Smooth muscle cell (in vitro differentiated cells): ENCODE results near the gene TIMP1. TPM values are rescaled to one million over a fixed set of nuclear protein-coding genes. Genes with fewer than 3 reads are reported as not detected.

Source experiments
- DNase-seq: peaks from one replicate; lab custom pipeline; 2025; ENCODE audit not compliant: unreplicated experiment; lab: John Stamatoyannopoulos, UW
- H2AFZ ChIP-seq: fragments of 200-600 bp; sonication (generic); 2 replicates; pipeline ENCODE4 v1.6.0; 2016; ENCODE audit warnings: antibody characterized with exemption, low read depth, mild to moderate bottlenecking
- H3F3A ChIP-seq: fragments of 200-600 bp; sonication (generic); 2 replicates; pipeline ENCODE4 v1.6.0; 2017; ENCODE audit warnings: antibody characterized with exemption, low read depth
- H3K27ac ChIP-seq: fragments of 200-600 bp; sonication (generic); 2 replicates; pipeline ENCODE4 v1.5.1; 2016; ENCODE audit warnings: low read depth, mild to moderate bottlenecking
- H3K27me3 ChIP-seq: fragments of 200-600 bp; sonication (generic); 2 replicates; pipeline ENCODE4 v1.6.1; 2016; ENCODE audit warnings: low read depth, mild to moderate bottlenecking
- H3K36me3 ChIP-seq: fragments of 200-600 bp; sonication (generic); 2 replicates; pipeline ENCODE4 v1.5.1; 2016; ENCODE audit warnings: low read depth
- H3K4me1 ChIP-seq: fragments of 200-600 bp; sonication (generic); 2 replicates; pipeline ENCODE4 v1.5.1; 2016; ENCODE audit warnings: low read depth
- H3K4me2 ChIP-seq: fragments of 200-600 bp; sonication (generic); 2 replicates; pipeline ENCODE4 v1.6.0; 2016; ENCODE audit warnings: mild to moderate bottlenecking
- H3K4me3 ChIP-seq: fragments of 200-600 bp; sonication (generic); 2 replicates; pipeline ENCODE4 v1.5.1; 2016; ENCODE audit warnings: mild to moderate bottlenecking
- H3K79me2 ChIP-seq: fragments of 200-600 bp; sonication (generic); 2 replicates; pipeline ENCODE4 v1.6.0; 2016; ENCODE audit warnings: low read depth, mild to moderate bottlenecking
- H3K9ac ChIP-seq: fragments of 200-600 bp; sonication (generic); 2 replicates; pipeline ENCODE4 v1.6.0; 2016; ENCODE audit warnings: low read depth
- H3K9me3 ChIP-seq: fragments of 200-600 bp; sonication (generic); replicated peaks from 2 replicates; pipeline ENCODE4 v1.5.1; 2016; ENCODE audit warnings: low read depth
- H4K20me1 ChIP-seq: fragments of 200-600 bp; sonication (generic); 2 replicates; pipeline ENCODE4 v1.6.0; 2016; ENCODE audit warnings: low read depth
- whole genome bisulfite sequencing: methylation state at CpG from one replicate; pipeline ENCODE4 v1.1.7; 2016; ENCODE audit warnings: low lambda C conversion rate; 5-methylcytosine and 5-hydroxymethylcytosine counted together
- polyA plus RNA-seq: library from polyadenylated mRNA; unstranded; fragments of >200 nt; fragmentation: Nextera tagmentation; extraction: Ambion mirVana; gene quantifications from 2 replicates; pipeline ENCODE4 v1.2.1, GENCODE V29; 2016
- total RNA-seq: library from RNA; depleted of rRNA; stranded (reverse); fragments of >200 nt; gene quantifications from 2 replicates; pipeline ENCODE4 v1.2.3, GENCODE V29; 2014
- TF ChIP-seq, protein P1 (sequence below): fragments of 200-600 bp; sonication (generic); IDR thresholded peaks from 2 replicates; pipeline ENCODE4 v1.5.1; 2017; ENCODE audit warnings: borderline replicate concordance, mild to moderate bottlenecking, antibody characterized with exemption; ENCODE audit not compliant: insufficient read depth, poor library complexity, severe bottlenecking

TIMP1 gene
- total and polyA plus RNA-seq, 2 experiments from 2014 or later = 3,796 to 15,830 TPM

DNA sequence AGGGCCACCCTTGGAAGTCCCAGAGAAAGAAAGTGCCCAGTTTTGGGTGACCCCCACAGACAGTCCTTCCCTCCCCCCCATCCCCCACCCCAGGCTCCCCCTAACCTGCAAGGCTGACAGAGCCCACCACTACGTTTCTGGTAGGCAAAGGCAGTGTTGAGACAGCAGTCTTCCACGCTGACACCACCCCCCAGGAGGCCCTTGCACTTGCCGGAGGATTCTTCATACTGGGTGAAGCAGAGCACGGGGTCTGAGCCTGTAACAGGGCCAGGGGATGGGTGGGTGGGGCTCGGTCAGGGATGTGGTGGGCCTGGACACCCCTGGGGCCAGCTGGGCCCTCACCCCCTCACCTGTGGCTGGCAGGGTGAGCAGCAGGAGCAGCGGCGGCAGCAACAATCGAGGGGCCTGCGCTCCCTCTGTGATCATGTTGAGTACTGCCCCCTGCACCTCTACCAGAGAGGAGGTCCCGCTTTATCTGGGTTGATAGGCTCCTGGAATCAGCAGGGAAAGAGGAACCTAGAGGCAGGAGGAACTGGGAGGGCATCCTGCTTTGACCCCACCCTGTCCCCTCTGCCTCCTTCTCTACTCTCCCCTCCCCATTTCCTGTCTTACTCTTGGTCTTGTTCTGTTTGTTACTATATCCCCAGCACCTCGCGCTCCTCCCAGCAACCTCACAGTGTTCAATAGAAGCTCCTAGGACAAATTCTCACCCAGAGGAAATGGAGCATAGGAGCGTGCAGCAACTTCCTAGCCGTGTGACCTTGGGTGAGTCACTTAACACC lies 47.4 kb downstream of the TIMP1 start, which contains the start of gene CFP:
TSS of gene CFP (minus strand) at position 512 of the 782 bp plus-strand sequence. CDS start at position 426, 86 bp downstream.
- TF ChIP-seq, protein P1, sequence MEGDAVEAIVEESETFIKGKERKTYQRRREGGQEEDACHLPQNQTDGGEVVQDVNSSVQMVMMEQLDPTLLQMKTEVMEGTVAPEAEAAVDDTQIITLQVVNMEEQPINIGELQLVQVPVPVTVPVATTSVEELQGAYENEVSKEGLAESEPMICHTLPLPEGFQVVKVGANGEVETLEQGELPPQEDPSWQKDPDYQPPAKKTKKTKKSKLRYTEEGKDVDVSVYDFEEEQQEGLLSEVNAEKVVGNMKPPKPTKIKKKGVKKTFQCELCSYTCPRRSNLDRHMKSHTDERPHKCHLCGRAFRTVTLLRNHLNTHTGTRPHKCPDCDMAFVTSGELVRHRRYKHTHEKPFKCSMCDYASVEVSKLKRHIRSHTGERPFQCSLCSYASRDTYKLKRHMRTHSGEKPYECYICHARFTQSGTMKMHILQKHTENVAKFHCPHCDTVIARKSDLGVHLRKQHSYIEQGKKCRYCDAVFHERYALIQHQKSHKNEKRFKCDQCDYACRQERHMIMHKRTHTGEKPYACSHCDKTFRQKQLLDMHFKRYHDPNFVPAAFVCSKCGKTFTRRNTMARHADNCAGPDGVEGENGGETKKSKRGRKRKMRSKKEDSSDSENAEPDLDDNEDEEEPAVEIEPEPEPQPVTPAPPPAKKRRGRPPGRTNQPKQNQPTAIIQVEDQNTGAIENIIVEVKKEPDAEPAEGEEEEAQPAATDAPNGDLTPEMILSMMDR = no peak
- DNase-seq = no peak
- Histone ChIP-seq H3K27ac (no peak within 1 kb of the TSS), H3K27me3 (no peaks in the 10 kb centered on the region), H3K4me1 (no peaks in the 10 kb centered on the region), H3K4me3 (no peak within 1 kb of the TSS), H2AFZ (no peak within 1 kb of the TSS), H3K36me3 (no peaks in the 10 kb centered on the region), H3K4me2 (no peak within 1 kb of the TSS), H3K9me3 (no peaks in the 10 kb centered on the region), H3K9ac (no peak within 1 kb of the TSS), H4K20me1 (no peaks in the 10 kb centered on the region), H3F3A (no peaks in the 10 kb centered on the region), H3K79me2 (no peaks in the 10 kb centered on the region)
- WGBS = 75% methylated on average over 14 of the region's 14 CpGs

DNA sequence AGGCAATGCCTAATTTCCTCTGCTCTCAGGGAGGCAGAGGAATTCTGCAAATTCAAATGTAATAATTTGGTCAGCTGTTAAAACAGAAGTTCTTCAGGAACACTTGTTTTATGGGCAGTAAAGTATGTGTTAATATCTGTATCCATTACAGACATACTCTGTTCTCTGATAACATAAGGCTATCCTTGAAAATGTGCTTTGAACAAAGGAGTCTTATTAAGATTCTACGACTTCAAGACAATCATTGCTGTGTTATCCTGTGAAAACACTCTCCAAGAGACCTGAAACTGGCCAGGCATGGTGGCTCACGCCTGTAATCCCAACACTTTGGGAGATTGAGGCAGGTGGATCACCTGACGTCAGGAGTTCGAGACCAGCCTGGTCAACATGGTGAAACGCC lies 49.4 kb downstream of the TIMP1 start:
- WGBS = 76% methylated on average over 5 of the region's 5 CpGs
- H3K4me2 ChIP-seq = no peak overlapping the region
- no peak overlapping the region for H3K9ac ChIP-seq

DNA sequence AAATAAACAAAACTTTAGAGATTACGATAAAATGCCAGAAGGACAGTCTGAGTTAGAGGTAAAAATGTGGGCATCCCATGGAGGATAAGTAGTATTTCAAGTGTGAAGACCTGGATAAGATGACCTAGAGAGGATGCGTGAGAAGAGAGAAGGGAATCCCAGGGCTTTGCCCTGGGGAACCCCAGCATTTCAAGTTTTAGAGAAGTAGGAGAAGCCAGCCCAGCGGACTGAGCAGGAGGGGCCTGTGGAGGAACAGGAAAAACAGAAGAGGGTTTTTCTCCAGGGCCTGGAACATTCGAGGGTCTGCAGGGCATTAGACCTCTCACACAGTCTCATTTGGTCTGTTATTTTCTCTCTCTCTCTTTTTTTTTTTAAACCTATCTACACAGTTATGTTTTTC lies 50.4 kb downstream of the TIMP1 start:
- no peaks in the 10 kb centered on the region for H3K4me1 ChIP-seq
- DNase-seq = no peak
- no peaks in the 10 kb centered on the region for H3K36me3 ChIP-seq
- 79% methylated on average over 4 of the region's 4 CpGs for WGBS
- no peak overlapping the region for H3K4me3 ChIP-seq
- no peak overlapping the region for H3K27ac ChIP-seq
- H4K20me1 ChIP-seq = no peaks in the 10 kb centered on the region
- H3K9ac ChIP-seq = no peak overlapping the region
- H3F3A ChIP-seq = no peaks in the 10 kb centered on the region
- TF ChIP-seq, protein P1 = no peak
- H3K9me3 ChIP-seq = no peaks in the 10 kb centered on the region
- H2AFZ ChIP-seq = no peak overlapping the region
- no peak overlapping the region for H3K4me2 ChIP-seq
- no peaks in the 10 kb centered on the region for H3K27me3 ChIP-seq
- H3K79me2 ChIP-seq = no peaks in the 10 kb centered on the region

More for the DNA sequence above, 49.4 kb downstream of the TIMP1 start:
- H3K27ac ChIP-seq = no peak overlapping the region
- no peaks in the 10 kb centered on the region for H3K4me1 ChIP-seq
- no peak for DNase-seq
- no peak overlapping the region for H3K4me3 ChIP-seq
- H2AFZ ChIP-seq = no peak overlapping the region
- no peaks in the 10 kb centered on the region for H3F3A ChIP-seq
- TF ChIP-seq, protein P1 = no peak
- no peaks in the 10 kb centered on the region for H3K9me3 ChIP-seq
- no peaks in the 10 kb centered on the region for H3K36me3 ChIP-seq
- H4K20me1 ChIP-seq = no peaks in the 10 kb centered on the region
- no peaks in the 10 kb centered on the region for H3K27me3 ChIP-seq
- no peaks in the 10 kb centered on the region for H3K79me2 ChIP-seq
